Frontal cortex (tissue), 4 donors: ENCODE results near the gene NSG1. TPM values are rescaled to one million over a fixed set of nuclear protein-coding genes. Genes with fewer than 3 reads are reported as not detected.
A peak's percentile ranks its signal among the peaks of the same experiment; 100 is the strongest.
"Not testable (repeated sequence)": the region's sequence is repeated elsewhere in the genome, so short reads cannot be mapped to it uniquely, and the experiment has no call there.

Experiments
- DNase-seq, 2 donors: peaks; one replicate each; pipeline ENCODE4 v3.0.0; 2012; ENCODE audit warnings: low spot score in 2 of 2
- FAIRE-seq: peaks from 2 replicates; lab custom pipeline; 2012; peaks lifted over from hg19 to GRCh38; lab: Jason Lieb, UNC
- total RNA-seq: library from RNA; depleted of rRNA; stranded (reverse); fragments of >200 nt; gene quantifications from one replicate; pipeline ENCODE4 v1.2.3, GENCODE V29; 2014
- donor health status: control.
- donor health status: control.
- donor health status: control.

Gene NSG1, protein sequence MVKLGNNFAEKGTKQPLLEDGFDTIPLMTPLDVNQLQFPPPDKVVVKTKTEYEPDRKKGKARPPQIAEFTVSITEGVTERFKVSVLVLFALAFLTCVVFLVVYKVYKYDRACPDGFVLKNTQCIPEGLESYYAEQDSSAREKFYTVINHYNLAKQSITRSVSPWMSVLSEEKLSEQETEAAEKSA
- total RNA-seq = 302 TPM

DNA sequence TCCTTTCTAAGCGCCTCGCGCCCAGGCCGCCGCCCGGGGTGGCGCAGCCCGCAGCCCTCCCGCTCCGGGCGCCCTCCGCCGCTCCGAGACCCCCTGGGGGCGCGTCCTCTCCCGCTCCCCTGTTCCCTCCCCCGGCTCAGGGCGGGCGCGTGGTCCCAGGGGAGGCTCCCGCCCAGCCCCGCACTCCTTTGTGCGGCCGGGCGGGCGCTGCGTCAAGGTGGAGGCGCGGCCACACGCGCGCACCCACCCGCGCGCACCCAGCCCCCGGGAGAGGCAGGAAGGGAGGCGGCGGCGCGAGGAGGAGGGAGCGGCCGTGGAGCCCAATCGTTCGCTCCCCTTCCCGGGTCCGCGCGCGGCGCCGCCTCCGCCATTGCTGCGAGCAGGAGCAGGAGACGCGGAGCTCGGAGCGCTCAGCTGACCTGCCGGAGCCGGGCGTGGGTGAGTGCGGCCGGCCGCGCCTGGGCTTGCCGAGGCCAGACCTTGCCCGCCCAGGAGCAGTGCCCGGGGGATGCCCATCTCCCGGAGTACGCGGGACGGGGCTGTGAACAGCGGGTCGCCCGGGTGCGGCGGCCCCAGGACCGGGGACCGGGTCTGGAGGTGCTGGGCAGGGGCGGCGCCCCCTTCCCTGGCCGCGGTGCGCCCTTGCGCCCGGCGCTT, at the start of gene NSG1:
Gene NSG1 (plus strand): TSS at position 367 of the 657 bp plus-strand sequence. CDS start 528 bp downstream, outside the sequence.
- FAIRE-seq = no peak
- peak; percentile 49 to 63 for DNase-seq

GRCh38 chr4:4338210-4339001, 48.5 kb upstream of the NSG1 start:
- no peak for FAIRE-seq
- no peak for DNase-seq

GRCh38 chr4:4339504-4340085, 47.3 kb upstream of the NSG1 start:
- FAIRE-seq = no peak
- no peak for DNase-seq

GRCh38 chr4:4341861-4342650, 44.8 kb upstream of the NSG1 start:
- no peak for FAIRE-seq
- no peak for DNase-seq

DNA sequence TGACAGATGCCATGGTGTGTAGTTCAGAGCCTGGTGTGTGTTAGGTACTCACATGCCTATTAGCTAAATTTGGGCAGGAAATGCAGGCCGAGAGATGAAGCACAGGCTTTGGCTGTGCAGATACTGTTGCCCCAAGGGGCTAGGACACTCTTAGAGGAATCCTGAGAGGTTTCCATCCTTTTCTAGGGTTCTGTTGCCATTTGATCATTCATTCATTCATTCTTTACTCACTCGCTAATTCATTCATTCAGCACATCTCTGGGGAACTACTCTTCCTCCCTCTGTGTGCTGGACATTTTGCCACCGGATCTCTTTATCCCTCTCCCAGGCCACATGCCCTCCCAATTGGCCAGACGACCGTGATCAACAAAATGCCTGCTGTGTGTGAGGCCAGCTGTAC, 43.9 kb upstream of the NSG1 start:
- no peak for FAIRE-seq
- no peak for DNase-seq

GRCh38 chr4:4344915-4345527, 41.9 kb upstream of the NSG1 start:
- no peak for FAIRE-seq
- DNase-seq = no peak

GRCh38 chr4:4347585-4347984, 39.3 kb upstream of the NSG1 start:
- FAIRE-seq = no peak
- DNase-seq = no peak

GRCh38 chr4:4348585-4348984, 38.3 kb upstream of the NSG1 start:
- DNase-seq, FAIRE-seq: not testable (repeated sequence)

- no peak for DNase-seq
- no peak for FAIRE-seq
These were observed 37.0 kb upstream of the NSG1 start for GRCh38 chr4:4349867-4350266.

DNA sequence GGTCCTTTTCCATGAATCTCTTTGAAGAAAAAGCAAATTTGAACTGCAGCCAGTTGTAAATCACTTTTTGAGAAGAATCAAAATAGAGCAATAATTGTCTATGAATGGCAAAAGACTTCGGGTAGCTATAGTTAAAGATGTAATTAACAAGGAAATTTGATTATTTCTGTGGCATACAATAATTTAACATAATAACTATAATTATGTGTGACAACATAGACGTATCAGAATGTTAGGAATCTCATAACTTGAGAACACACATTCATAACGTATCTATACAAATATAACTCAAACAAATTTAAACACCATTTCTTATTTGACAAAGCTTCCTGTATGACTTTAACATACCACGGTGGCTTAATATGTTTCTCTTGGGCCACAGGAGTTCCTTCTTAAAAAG, 36.0 kb upstream of the NSG1 start:
- no peak for DNase-seq

GRCh38 chr4:4355302-4355701, 31.6 kb upstream of the NSG1 start:
- DNase-seq (no peak), FAIRE-seq (no peak)

More for the DNA sequence above, 36.0 kb upstream of the NSG1 start:
- no peak for FAIRE-seq

DNA sequence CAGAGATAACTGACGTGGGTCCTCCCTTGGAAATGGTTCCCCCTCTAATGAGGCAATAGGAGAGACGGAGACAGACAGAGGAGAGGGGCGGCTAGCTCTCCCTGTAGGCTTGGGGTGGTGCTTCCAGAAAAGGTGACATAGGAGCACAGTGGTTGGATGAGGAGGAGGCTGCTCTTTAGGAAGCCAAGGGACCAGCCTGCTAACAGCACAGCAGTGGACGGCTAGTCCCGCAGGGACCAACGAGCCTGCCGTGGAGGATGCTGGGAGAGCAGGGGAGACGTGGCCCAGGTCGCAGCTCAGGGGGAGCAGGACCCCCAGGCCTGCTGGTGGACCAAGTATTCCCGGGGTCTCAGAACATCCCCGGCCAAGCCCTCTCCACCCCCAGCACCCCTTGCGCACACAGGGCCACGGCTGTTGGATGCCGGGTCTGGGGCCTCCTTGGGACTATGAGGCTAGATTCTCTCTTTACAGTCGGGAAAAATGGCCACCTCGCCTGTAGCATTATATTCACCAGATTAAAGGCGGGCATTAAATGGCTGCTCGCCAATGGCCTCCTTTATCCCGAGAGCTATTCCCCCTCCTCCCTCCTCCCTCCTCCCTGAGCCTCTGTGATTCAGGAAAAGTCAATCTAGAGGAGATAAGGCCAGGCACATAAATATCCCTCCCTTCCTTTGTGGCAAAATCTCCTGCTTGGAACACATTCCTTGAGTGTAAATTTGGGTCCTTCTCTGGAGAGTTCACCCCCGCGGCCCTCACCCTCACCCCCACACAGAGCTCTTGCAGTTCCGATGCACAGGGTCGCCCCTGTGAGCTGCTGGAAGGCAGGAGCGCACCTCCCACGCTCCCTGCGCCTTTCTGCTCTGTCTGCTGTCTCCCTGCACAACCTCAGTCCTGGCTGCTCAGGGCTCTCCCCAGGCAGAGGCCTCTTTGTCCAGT, 30.5 kb upstream of the NSG1 start:
- no peak for DNase-seq
- no peak for FAIRE-seq

- FAIRE-seq (no peak), DNase-seq (no peak)
These were observed 28.6 kb upstream of the NSG1 start for GRCh38 chr4:4358093-4358854.

- DNase-seq (no peak), FAIRE-seq (no peak)
These were observed 25.0 kb upstream of the NSG1 start for GRCh38 chr4:4361883-4362282.

GRCh38 chr4:4362991-4363697, 23.8 kb upstream of the NSG1 start:
- FAIRE-seq (no peak), DNase-seq (no peak)

DNA sequence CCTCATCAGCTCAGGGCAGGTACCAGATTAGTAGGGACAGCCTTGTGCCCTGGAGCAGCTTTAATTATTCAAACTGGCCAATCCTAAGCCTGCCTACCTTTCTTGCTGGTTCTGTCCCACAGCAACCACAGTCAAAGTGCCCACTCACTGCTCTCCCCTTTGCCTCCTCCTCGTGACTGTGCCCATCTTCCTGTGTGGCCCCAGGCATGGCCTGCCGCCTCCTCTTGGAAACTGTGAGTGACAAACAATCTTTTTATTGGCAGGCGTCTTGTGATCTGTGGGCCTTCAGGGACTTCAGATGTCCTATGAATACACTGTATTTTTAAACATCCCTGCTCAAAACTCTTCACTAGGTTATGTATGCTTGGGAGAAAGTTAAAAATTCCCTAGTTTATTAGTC, 22.8 kb upstream of the NSG1 start:
- DNase-seq = no peak
- no peak for FAIRE-seq
